Ovary (tissue), 3 donors: ENCODE measurements around the gene MARCOL.

Source experiments
- EP300 ChIP-seq: sonication (generic); formaldehyde crosslinking; IDR thresholded peaks from one replicate; pipeline ENCODE4 v1.6.1; 2017; ENCODE audit warnings: antibody characterized with exemption
- POLR2A ChIP-seq: fragments of 450-650 bp; IDR thresholded peaks from one replicate; pipeline ENCODE4 v1.6.1; 2017; ENCODE audit warnings: antibody characterized with exemption, mild to moderate bottlenecking, moderate library complexity
- TF ChIP-seq, protein P1 (sequence below), 3 donors: fragments of 450-650 bp in 2 of 3; fragments of 200-600 bp in 1 of 3; IDR thresholded peaks; one replicate each; pipeline versions ENCODE4 v1.5.1 to v1.8.0; 2016 to 2022; ENCODE audit warnings: antibody characterized with exemption in 3 of 3, mild to moderate bottlenecking in 1 of 3
- donor health status: DM: no; HTN: no; CAD: no.

DNA sequence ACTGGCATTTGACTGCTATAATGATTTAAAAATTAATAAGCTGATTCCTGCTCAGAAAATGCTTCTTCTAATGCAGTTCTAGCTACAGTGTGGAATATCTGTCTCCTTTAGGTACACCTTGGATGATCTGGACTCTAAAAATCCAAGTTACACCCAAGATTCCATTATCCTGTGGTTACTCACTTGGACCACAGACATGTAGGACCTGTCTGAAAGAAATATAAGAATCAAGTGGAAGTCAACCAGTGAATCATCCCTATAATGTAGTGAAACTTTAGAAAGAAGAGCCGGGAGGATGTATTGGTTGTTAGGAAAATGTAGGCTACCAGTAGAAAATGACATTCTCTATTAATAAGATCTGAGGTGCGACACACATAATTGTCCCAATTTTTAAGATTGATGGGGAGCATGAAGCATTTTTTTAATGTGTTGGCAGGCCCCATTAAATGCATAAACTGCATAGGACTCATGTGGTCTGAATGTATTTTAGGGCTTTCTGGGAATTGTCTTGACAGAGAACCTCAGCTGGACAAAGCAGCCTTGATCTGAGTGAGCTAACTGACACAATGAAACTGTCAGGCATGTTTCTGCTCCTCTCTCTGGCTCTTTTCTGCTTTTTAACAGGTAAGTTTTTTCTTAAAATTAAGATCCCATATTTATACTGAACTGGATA, 35.7 kb upstream of the MARCOL start, which contains the start of gene SPINK6:
- TF ChIP-seq, protein P1, sequence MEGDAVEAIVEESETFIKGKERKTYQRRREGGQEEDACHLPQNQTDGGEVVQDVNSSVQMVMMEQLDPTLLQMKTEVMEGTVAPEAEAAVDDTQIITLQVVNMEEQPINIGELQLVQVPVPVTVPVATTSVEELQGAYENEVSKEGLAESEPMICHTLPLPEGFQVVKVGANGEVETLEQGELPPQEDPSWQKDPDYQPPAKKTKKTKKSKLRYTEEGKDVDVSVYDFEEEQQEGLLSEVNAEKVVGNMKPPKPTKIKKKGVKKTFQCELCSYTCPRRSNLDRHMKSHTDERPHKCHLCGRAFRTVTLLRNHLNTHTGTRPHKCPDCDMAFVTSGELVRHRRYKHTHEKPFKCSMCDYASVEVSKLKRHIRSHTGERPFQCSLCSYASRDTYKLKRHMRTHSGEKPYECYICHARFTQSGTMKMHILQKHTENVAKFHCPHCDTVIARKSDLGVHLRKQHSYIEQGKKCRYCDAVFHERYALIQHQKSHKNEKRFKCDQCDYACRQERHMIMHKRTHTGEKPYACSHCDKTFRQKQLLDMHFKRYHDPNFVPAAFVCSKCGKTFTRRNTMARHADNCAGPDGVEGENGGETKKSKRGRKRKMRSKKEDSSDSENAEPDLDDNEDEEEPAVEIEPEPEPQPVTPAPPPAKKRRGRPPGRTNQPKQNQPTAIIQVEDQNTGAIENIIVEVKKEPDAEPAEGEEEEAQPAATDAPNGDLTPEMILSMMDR (IDR thresholded peaks at IDR 0.05), result no peak
- no peak for TF ChIP-seq POLR2A
- TF ChIP-seq EP300, result no peak
